Uterus (tissue), 4 donors: ENCODE measurements around the gene TRIO. TPM values are rescaled to one million over a fixed set of nuclear protein-coding genes. Genes with fewer than 3 reads are reported as not detected.

Source experiments
- DNase-seq, 2 donors: peaks; one replicate each; pipeline ENCODE4 v3.0.0-alpha.2; 2019 to 2020
- H3K27ac ChIP-seq, 2 donors: fragments of 200-600 bp; sonication (generic); 1 replicate in 1 of 2; 2 replicates in 1 of 2; pipeline ENCODE4 v1.5.1; 2016 to 2018
- H3K27me3 ChIP-seq, 2 donors: fragments of 200-600 bp; sonication (generic); one replicate each; pipeline ENCODE4 v1.5.1; 2018 to 2019; ENCODE audit warnings: control low read depth in 1 of 2
- H3K36me3 ChIP-seq, 2 donors: fragments of 200-600 bp; sonication (generic); one replicate each; pipeline ENCODE4 v1.5.1; 2019; ENCODE audit warnings: control low read depth in 1 of 2
- H3K4me1 ChIP-seq, 2 donors: fragments of 200-600 bp; sonication (generic); one replicate each; pipeline ENCODE4 v1.5.1; 2018 to 2019; ENCODE audit warnings: control low read depth in 1 of 2
- H3K4me3 ChIP-seq, 2 donors: fragments of 200-600 bp; sonication (generic); 1 replicate in 1 of 2; 2 replicates in 1 of 2; pipeline ENCODE4 v1.5.1; 2018 to 2019; ENCODE audit warnings: mild to moderate bottlenecking in 1 of 2
- H3K9me3 ChIP-seq, 2 donors: fragments of 200-600 bp; sonication (generic); one replicate each; pipeline ENCODE4 v1.5.1; 2019; ENCODE audit warnings: control low read depth in 1 of 2
- CTCF ChIP-seq, 4 experiments: fragments of 200-600 bp in 2 of 4; fragments of 450-650 bp in 2 of 4; sonication (generic) in 2 of 4; IDR thresholded peaks; one replicate each; pipeline ENCODE4 v1.5.1; 2016 to 2019; ENCODE audit warnings: antibody characterized with exemption in 4 of 4, mild to moderate bottlenecking in 2 of 4, moderate library complexity in 1 of 4
- POLR2A ChIP-seq, 2 donors: fragments of 450-650 bp; IDR thresholded peaks; one replicate each; pipeline ENCODE4 v1.6.1; 2016; ENCODE audit warnings: antibody characterized with exemption in 2 of 2, mild to moderate bottlenecking in 1 of 2, moderate library complexity in 1 of 2
- intact Hi-C: fragments of 100-400 bp; cut with DNase I; formaldehyde crosslinking; loops from one replicate; pipeline ENCODE4 v1.15.1; 2023; ENCODE audit warnings: low total_unique reads
- total RNA-seq, 4 donors: library from RNA; depleted of rRNA in 3 of 4; stranded (reverse); fragments of >200 nt in 3 of 4; gene quantifications; one replicate each; pipeline versions ENCODE4 v1.1.0 to v1.2.4, GENCODE V29; 2014 to 2023
- donor health status: DM: yes; HTN: yes; CAD: no.

TRIO gene
- total RNA-seq, 4 donors from 2014 or later, result 93.5 to 234 (median 207) TPM

GRCh38 chr5:14444161-14444560 lies 301.0 kb downstream of the TRIO start:
- no peak for DNase-seq
- intact Hi-C loops, result no loop called here

GRCh38 chr5:14445013-14445412 lies 301.9 kb downstream of the TRIO start:
- intact Hi-C loops, result no loop called here
- Histone ChIP-seq H3K27ac (peak overlapping the region; percentile 54 to 61), H3K36me3 (no peaks in the 10 kb centered on the region), H3K9me3 (no peaks in the 10 kb centered on the region), H3K27me3 (no peaks in the 10 kb centered on the region), H3K4me1 (peaks cover 9 to 14% of the 10 kb centered on the region in 2 donors), H3K4me3 (no peak overlapping the region)
- DNase-seq, result no peak
- TF ChIP-seq CTCF (IDR thresholded peaks at IDR 0.05) (no peak), POLR2A (IDR thresholded peaks at IDR 0.05) (no peak)

More at GRCh38 chr5:14444161-14444560, 301.0 kb downstream of the TRIO start:
- Histone ChIP-seq H3K4me3 (no peak overlapping the region), H3K9me3 (no peaks in the 10 kb centered on the region), H3K36me3 (no peaks in the 10 kb centered on the region), H3K4me1 (peaks cover 7 to 9% of the 10 kb centered on the region in 2 donors), H3K27me3 (no peaks in the 10 kb centered on the region), H3K27ac (no peak overlapping the region)
- no peak for TF ChIP-seq CTCF (IDR thresholded peaks at IDR 0.05)
- no peak for TF ChIP-seq POLR2A (IDR thresholded peaks at IDR 0.05)

GRCh38 chr5:14445576-14446290 lies 302.6 kb downstream of the TRIO start:
- intact Hi-C loops, result no loop called here
- Histone ChIP-seq H3K4me3 (peak overlapping the region in 1 of 2 donors; percentile 4), H3K27me3 (no peaks in the 10 kb centered on the region), H3K27ac (peak overlapping the region; percentile 54 to 61), H3K4me1 (peaks cover 9 to 18% of the 10 kb centered on the region in 2 donors), H3K9me3 (no peaks in the 10 kb centered on the region), H3K36me3 (no peaks in the 10 kb centered on the region)
- TF ChIP-seq CTCF (IDR thresholded peaks at IDR 0.05) (no peak), POLR2A (IDR thresholded peaks at IDR 0.05) (no peak)
- peak; percentile 56 to 63 for DNase-seq

- H3K27ac ChIP-seq, result peak overlapping the region; percentile 85 to 87
- no peaks in the 10 kb centered on the region for H3K36me3 ChIP-seq
- no peak overlapping the region for H3K4me3 ChIP-seq
- TF ChIP-seq CTCF (IDR thresholded peaks at IDR 0.05) (no peak), POLR2A (IDR thresholded peaks at IDR 0.05) (no peak)
- peaks cover 9 to 18% of the 10 kb centered on the region in 2 donors for H3K4me1 ChIP-seq
- H3K9me3 ChIP-seq, result no peaks in the 10 kb centered on the region
- no peaks in the 10 kb centered on the region for H3K27me3 ChIP-seq
- DNase-seq, result no peak
- intact Hi-C loops, result no loop called here
Observed at GRCh38 chr5:14447958-14448911, 305.1 kb downstream of the TRIO start.
